GM12874 (cell line): ENCODE measurements around the gene TOMM70.

Source experiments
- CTCF ChIP-seq: IDR thresholded peaks from 2 replicates; pipeline ENCODE4 v1.5.1; 2011; ENCODE audit warnings: low read depth, mild to moderate bottlenecking, control low read depth, low read length, moderate library complexity; ENCODE audit not compliant: insufficient read depth

The TOMM70 gene

GRCh38 chr3:100400780-100401673, at the start of gene TOMM70, which contains the start of gene LNP1:
Gene TOMM70 (minus strand): TSS chr3:100401089. CDS start chr3:100400949, 140 bp downstream.
Gene LNP1 (plus strand): TSS chr3:100401539. CDS start chr3:100429730, 28,191 bp downstream.
- no peak for TF ChIP-seq CTCF

GRCh38 chr3:100449214-100449613, 48.3 kb upstream of the TOMM70 start:
- TF ChIP-seq CTCF, result no peak

GRCh38 chr3:100448079-100448478, 47.2 kb upstream of the TOMM70 start:
- TF ChIP-seq CTCF, result no peak

GRCh38 chr3:100443690-100444089, 42.8 kb upstream of the TOMM70 start:
- TF ChIP-seq CTCF, result no peak

GRCh38 chr3:100440895-100441294, 40.0 kb upstream of the TOMM70 start:
- TF ChIP-seq CTCF, result no peak

GRCh38 chr3:100438623-100438974, 37.7 kb upstream of the TOMM70 start:
- no peak for TF ChIP-seq CTCF

GRCh38 chr3:100437721-100438622, 37.1 kb upstream of the TOMM70 start:
- no peak for TF ChIP-seq CTCF
